ENCODE data around the gene TUNAR.

- TF ChIP-seq CTCF (IDR thresholded peaks at IDR 0.05): no peak
- TF ChIP-seq EP300 (IDR thresholded peaks at IDR 0.05): no peak
- TF ChIP-seq POLR2A (IDR thresholded peaks at IDR 0.05): no peak
These were observed 84.8 kb downstream of the TUNAR start for GRCh38 chr14:95961481-95961880.
